AG08395 (cell line): Measurements from ENCODE around the gene WFDC12.

Experiments used
- DNase-seq: peaks from one replicate; pipeline ENCODE4 v3.0.0; 2012; ENCODE audit warnings: mixed read lengths, low spot score

Gene WFDC12

GRCh38 chr20:45090481-45090880 is 33.8 kb downstream of the WFDC12 start:
- DNase-seq = peak; percentile 39

- DNase-seq = peak; percentile 83
These were observed 36.0 kb downstream of the WFDC12 start for GRCh38 chr20:45088247-45088646.

- peak; percentile 59 for DNase-seq
These were observed 36.5 kb downstream of the WFDC12 start for GRCh38 chr20:45087814-45088213.

GRCh38 chr20:45087097-45087790 is 37.0 kb downstream of the WFDC12 start:
- no peak for DNase-seq

GRCh38 chr20:45085867-45086266 is 38.4 kb downstream of the WFDC12 start:
- no peak for DNase-seq

- DNase-seq = no peak
These were observed 39.0 kb downstream of the WFDC12 start for GRCh38 chr20:45085289-45085688.

GRCh38 chr20:45083127-45083526 is 41.1 kb downstream of the WFDC12 start:
- DNase-seq = no peak

GRCh38 chr20:45082468-45082867 is 41.8 kb downstream of the WFDC12 start:
- no peak for DNase-seq

GRCh38 chr20:45080867-45081624 is 43.2 kb downstream of the WFDC12 start:
- no peak for DNase-seq

GRCh38 chr20:45077559-45077958 is 46.7 kb downstream of the WFDC12 start:
- no peak for DNase-seq
